GM23338 (cell line): ENCODE data around the gene S100A16. TPM values are rescaled to one million over a fixed set of nuclear protein-coding genes. Genes with fewer than 3 reads are reported as not detected.
"Not testable (repeated sequence)": the region's sequence is repeated elsewhere in the genome, so short reads cannot be mapped to it uniquely, and the experiment has no call there.

Source experiments
- ATAC-seq: fragments of 200-7000 bp; cut with Tn5 transposase; 3 replicates; pipeline ENCODE4 v1.9.1; 2020
- DNase-seq: peaks from one replicate; pipeline ENCODE4 v3.0.0-alpha.2; 2015; ENCODE audit warnings: low spot score
- H2AFZ ChIP-seq: fragments of 200-600 bp; sonication (generic); 2 replicates; pipeline ENCODE4 v1.8.0; 2016; ENCODE audit warnings: antibody characterized with exemption, mild to moderate bottlenecking, moderate library complexity
- H3F3A ChIP-seq: fragments of 200-600 bp; sonication (generic); replicated peaks from 2 replicates; pipeline ENCODE4 v1.8.0; 2017; ENCODE audit warnings: antibody characterized with exemption, mixed run types, low read depth
- H3K27ac ChIP-seq: fragments of 200-600 bp; sonication (generic); 2 replicates; pipeline ENCODE4 v1.6.1; 2016; ENCODE audit warnings: low read depth
- H3K27me3 ChIP-seq: fragments of 200-600 bp; sonication (generic); 2 replicates; pipeline ENCODE4 v1.8.0; 2016; ENCODE audit warnings: mild to moderate bottlenecking, mixed run types, moderate library complexity; ENCODE audit not compliant: insufficient read depth
- H3K36me3 ChIP-seq: fragments of 200-600 bp; sonication (generic); 2 replicates; pipeline ENCODE4 v1.8.0; 2016; ENCODE audit warnings: mild to moderate bottlenecking; ENCODE audit not compliant: insufficient read depth
- H3K4me1 ChIP-seq: fragments of 200-600 bp; sonication (generic); 2 replicates; pipeline ENCODE4 v1.8.0; 2016; ENCODE audit warnings: mild to moderate bottlenecking, moderate library complexity; ENCODE audit not compliant: insufficient read depth
- H3K4me2 ChIP-seq: fragments of 200-600 bp; sonication (generic); 2 replicates; pipeline ENCODE4 v1.7.1; 2017; ENCODE audit warnings: mixed run types
- H3K4me3 ChIP-seq: fragments of 200-600 bp; sonication (generic); 2 replicates; pipeline ENCODE4 v1.6.1; 2016; ENCODE audit warnings: mixed run types
- H3K79me2 ChIP-seq: fragments of 200-600 bp; sonication (generic); replicated peaks from 2 replicates; pipeline ENCODE4 v1.8.0; 2017; ENCODE audit warnings: mild to moderate bottlenecking; ENCODE audit not compliant: insufficient read depth
- H3K9me2 ChIP-seq: fragments of 200-600 bp; sonication (generic); 2 replicates; pipeline ENCODE4 v1.8.0; 2017; ENCODE audit not compliant: insufficient read depth
- H4K20me1 ChIP-seq: fragments of 200-600 bp; sonication (generic); replicated peaks from 2 replicates; pipeline ENCODE4 v1.8.0; 2017; ENCODE audit warnings: mild to moderate bottlenecking; ENCODE audit not compliant: insufficient read depth
- H3K27ac Mint-ChIP-seq: 2 replicates; pipeline ENCODE4 v1.8.0; 2020; ENCODE audit warnings: inconsistent platforms, mild to moderate bottlenecking, moderate library complexity, mixed read lengths
- H3K27me3 Mint-ChIP-seq: 3 replicates; pipeline ENCODE4 v1.8.0; 2022; ENCODE audit warnings: low read depth, mild to moderate bottlenecking, moderate library complexity, mixed read lengths, inconsistent platforms; ENCODE audit not compliant: insufficient read depth, poor library complexity
- H3K36me3 Mint-ChIP-seq: 3 replicates; pipeline ENCODE4 v1.8.0; 2021; ENCODE audit warnings: low read depth, mild to moderate bottlenecking, inconsistent platforms, moderate library complexity, mixed read lengths
- H3K4me1 Mint-ChIP-seq: 3 replicates; pipeline ENCODE4 v1.8.0; 2020; ENCODE audit warnings: mild to moderate bottlenecking, inconsistent platforms, mixed read lengths
- H3K4me3 Mint-ChIP-seq: 3 replicates; pipeline ENCODE4 v1.8.0; 2021; ENCODE audit warnings: moderate library complexity, mild to moderate bottlenecking, inconsistent platforms, mixed read lengths
- H3K9me3 Mint-ChIP-seq: 3 replicates; pipeline ENCODE4 v1.8.0; 2020; ENCODE audit warnings: moderate library complexity, mild to moderate bottlenecking, inconsistent platforms, mixed read lengths
- CREB1 ChIP-seq: fragments of 250-450 bp; sonication (Bioruptor Pico); IDR thresholded peaks from 2 replicates; pipeline ENCODE4 v1.5.0; 2020; ENCODE audit warnings: low read depth, mild to moderate bottlenecking, moderate library complexity
- EZH2 ChIP-seq: fragments of 200-600 bp; sonication (generic); IDR thresholded peaks from one replicate; pipeline ENCODE4 v1.8.0; 2017; ENCODE audit warnings: antibody characterized with exemption, mild to moderate bottlenecking, low read depth; ENCODE audit not compliant: unreplicated experiment
- EZH2phosphoT487 ChIP-seq: fragments of 200-600 bp; sonication (generic); IDR thresholded peaks from one replicate; pipeline ENCODE4 v1.8.1; 2018; ENCODE audit warnings: antibody characterized with exemption; ENCODE audit not compliant: unreplicated experiment
- JUNB ChIP-seq: IDR thresholded peaks from one replicate; pipeline ENCODE4 v1.6.1; 2016; ENCODE audit warnings: antibody characterized with exemption; ENCODE audit not compliant: unreplicated experiment
- NANOG ChIP-seq: IDR thresholded peaks from 2 replicates; pipeline ENCODE4 v1.6.1; 2016; ENCODE audit warnings: antibody characterized with exemption, borderline replicate concordance
- POLR2AphosphoS5 ChIP-seq: IDR thresholded peaks from 2 replicates; pipeline ENCODE4 v1.6.1; 2016; ENCODE audit warnings: antibody characterized with exemption, low read depth
- ZNF331 ChIP-seq: fragments of 250-450 bp; sonication (Bioruptor Pico); IDR thresholded peaks from 2 replicates; pipeline ENCODE4 v1.5.0; 2020; ENCODE audit warnings: low read depth, mild to moderate bottlenecking, moderate library complexity
- polyA plus RNA-seq: library from polyadenylated mRNA; unstranded; fragments of >200 nt; fragmentation: Nextera tagmentation; extraction: Ambion mirVana; gene quantifications from 2 replicates; pipeline ENCODE4 v1.2.1, GENCODE V29; 2016
- total RNA-seq: library from RNA; depleted of rRNA; stranded (reverse); fragments of >200 nt; shearing (Covaris generic); gene quantifications from 2 replicates; pipeline ENCODE4 v1.2.3, GENCODE V29; 2014
- TF ChIP-seq, protein P1 (sequence below), 2 experiments: fragments of 200-600 bp in 1 of 2; sonication (generic) in 1 of 2; conservative IDR thresholded peaks; 2 replicates each; pipeline versions ENCODE4 v1.5.1 to v1.6.1; 2016 to 2017; ENCODE audit warnings: antibody characterized with exemption in 2 of 2, low read depth in 2 of 2, mild to moderate bottlenecking in 2 of 2, moderate library complexity in 1 of 2
- TF ChIP-seq, protein P2 (sequence below): fragments of 250-450 bp; sonication (Bioruptor Pico); IDR thresholded peaks from 2 replicates; pipeline ENCODE4 v1.5.0; 2020; ENCODE audit warnings: mild to moderate bottlenecking, moderate library complexity
- TF ChIP-seq, protein P3 (sequence below): IDR thresholded peaks from one replicate; pipeline ENCODE4 v1.6.1; 2018; ENCODE audit warnings: antibody characterized with exemption; ENCODE audit not compliant: unreplicated experiment

S100A16 gene
- total and polyA plus RNA-seq, 2 experiments from 2014 or later: 13.0 to 20.4 TPM

DNA sequence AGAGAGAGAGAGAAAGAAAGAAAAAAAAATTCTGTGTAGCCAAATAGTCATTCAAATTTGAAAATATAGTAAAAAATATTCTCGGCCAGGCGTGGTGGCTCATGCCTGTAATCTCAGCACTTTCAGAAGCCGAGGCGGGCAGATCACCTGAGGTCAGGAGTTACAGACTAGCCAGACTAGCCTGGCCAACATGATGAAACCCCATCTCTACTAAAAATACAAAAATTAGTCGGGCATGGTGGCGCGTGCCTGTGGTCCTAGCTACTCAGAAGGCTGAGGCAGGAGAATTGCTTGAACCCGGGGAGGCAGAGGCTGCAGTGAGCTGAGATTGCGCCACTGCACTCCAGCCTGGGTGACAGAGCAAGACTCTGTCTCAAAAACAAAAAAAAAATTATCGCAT, 24.9 kb downstream of the S100A16 start:
- not testable (repeated sequence) for H3K4me3 ChIP-seq, H3K4me3 Mint-ChIP-seq, H3K9me2 ChIP-seq, H3K9me3 Mint-ChIP-seq, DNase-seq, H4K20me1 ChIP-seq, H3K4me1 ChIP-seq, H3K36me3 Mint-ChIP-seq, H3K4me2 ChIP-seq, H3K27me3 Mint-ChIP-seq, ATAC-seq, H3K27me3 ChIP-seq, H3F3A ChIP-seq, H3K27ac Mint-ChIP-seq, H3K79me2 ChIP-seq, H3K36me3 ChIP-seq, H3K27ac ChIP-seq
- 0 out of 2 replicates have a peak overlapping the region, but pooled peaks have one; percentile 60 for H2AFZ ChIP-seq
- peaks cover 12% of the 10 kb centered on the region for H3K4me1 Mint-ChIP-seq

DNA sequence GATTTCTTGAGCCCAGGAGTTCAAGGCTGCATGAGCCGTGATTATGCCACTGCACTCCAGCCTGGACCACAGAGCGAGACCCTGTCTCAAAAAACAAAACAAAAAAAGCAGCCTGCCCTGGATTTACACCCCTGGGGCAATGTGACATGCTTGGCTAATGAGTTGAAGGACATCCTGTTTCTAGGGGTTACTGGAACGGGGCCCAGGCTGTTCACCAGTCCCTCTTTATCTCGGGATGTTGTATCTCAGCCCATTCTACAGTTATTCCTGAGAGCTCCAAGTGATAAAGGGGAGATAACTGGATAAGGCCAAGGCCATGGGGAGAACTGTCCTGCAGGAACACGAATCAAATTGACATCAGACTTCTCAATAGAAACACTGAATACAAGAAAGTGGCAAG, 25.6 kb downstream of the S100A16 start:
- Histone ChIP-seq H3K36me3 (no peaks in the 10 kb centered on the region), H3K27ac (no peak overlapping the region), H3K4me3 (no peak overlapping the region), H3K4me2 (no peak overlapping the region), H3K9me2 (no peaks in the 10 kb centered on the region), H3F3A (no peaks in the 10 kb centered on the region), H4K20me1 (no peaks in the 10 kb centered on the region), H3K27me3 (no peaks in the 10 kb centered on the region), H3K79me2 (no peaks in the 10 kb centered on the region), H3K4me1 (peaks cover 6% of the 10 kb centered on the region; the same call in 1 of the 2 replicates), H2AFZ (0 out of 2 replicates have a peak overlapping the region, but pooled peaks have one; percentile 52)
- Mint-ChIP-seq H3K4me3 (no peak overlapping the region), H3K9me3 (no peaks in the 10 kb centered on the region), H3K4me1 (peaks cover 8% of the 10 kb centered on the region; the same call in 2 of the 3 replicates), H3K27ac (no peak overlapping the region), H3K27me3 (peaks cover 9% of the 10 kb centered on the region), H3K36me3 (no peaks in the 10 kb centered on the region)
- ATAC-seq: no peak
- no peak for DNase-seq
- TF ChIP-seq, protein P1, sequence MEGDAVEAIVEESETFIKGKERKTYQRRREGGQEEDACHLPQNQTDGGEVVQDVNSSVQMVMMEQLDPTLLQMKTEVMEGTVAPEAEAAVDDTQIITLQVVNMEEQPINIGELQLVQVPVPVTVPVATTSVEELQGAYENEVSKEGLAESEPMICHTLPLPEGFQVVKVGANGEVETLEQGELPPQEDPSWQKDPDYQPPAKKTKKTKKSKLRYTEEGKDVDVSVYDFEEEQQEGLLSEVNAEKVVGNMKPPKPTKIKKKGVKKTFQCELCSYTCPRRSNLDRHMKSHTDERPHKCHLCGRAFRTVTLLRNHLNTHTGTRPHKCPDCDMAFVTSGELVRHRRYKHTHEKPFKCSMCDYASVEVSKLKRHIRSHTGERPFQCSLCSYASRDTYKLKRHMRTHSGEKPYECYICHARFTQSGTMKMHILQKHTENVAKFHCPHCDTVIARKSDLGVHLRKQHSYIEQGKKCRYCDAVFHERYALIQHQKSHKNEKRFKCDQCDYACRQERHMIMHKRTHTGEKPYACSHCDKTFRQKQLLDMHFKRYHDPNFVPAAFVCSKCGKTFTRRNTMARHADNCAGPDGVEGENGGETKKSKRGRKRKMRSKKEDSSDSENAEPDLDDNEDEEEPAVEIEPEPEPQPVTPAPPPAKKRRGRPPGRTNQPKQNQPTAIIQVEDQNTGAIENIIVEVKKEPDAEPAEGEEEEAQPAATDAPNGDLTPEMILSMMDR (conservative IDR thresholded peaks at IDR 0.05; ENCODE audit: low read depth in 2 of 2): no peak
- TF ChIP-seq, protein P2, sequence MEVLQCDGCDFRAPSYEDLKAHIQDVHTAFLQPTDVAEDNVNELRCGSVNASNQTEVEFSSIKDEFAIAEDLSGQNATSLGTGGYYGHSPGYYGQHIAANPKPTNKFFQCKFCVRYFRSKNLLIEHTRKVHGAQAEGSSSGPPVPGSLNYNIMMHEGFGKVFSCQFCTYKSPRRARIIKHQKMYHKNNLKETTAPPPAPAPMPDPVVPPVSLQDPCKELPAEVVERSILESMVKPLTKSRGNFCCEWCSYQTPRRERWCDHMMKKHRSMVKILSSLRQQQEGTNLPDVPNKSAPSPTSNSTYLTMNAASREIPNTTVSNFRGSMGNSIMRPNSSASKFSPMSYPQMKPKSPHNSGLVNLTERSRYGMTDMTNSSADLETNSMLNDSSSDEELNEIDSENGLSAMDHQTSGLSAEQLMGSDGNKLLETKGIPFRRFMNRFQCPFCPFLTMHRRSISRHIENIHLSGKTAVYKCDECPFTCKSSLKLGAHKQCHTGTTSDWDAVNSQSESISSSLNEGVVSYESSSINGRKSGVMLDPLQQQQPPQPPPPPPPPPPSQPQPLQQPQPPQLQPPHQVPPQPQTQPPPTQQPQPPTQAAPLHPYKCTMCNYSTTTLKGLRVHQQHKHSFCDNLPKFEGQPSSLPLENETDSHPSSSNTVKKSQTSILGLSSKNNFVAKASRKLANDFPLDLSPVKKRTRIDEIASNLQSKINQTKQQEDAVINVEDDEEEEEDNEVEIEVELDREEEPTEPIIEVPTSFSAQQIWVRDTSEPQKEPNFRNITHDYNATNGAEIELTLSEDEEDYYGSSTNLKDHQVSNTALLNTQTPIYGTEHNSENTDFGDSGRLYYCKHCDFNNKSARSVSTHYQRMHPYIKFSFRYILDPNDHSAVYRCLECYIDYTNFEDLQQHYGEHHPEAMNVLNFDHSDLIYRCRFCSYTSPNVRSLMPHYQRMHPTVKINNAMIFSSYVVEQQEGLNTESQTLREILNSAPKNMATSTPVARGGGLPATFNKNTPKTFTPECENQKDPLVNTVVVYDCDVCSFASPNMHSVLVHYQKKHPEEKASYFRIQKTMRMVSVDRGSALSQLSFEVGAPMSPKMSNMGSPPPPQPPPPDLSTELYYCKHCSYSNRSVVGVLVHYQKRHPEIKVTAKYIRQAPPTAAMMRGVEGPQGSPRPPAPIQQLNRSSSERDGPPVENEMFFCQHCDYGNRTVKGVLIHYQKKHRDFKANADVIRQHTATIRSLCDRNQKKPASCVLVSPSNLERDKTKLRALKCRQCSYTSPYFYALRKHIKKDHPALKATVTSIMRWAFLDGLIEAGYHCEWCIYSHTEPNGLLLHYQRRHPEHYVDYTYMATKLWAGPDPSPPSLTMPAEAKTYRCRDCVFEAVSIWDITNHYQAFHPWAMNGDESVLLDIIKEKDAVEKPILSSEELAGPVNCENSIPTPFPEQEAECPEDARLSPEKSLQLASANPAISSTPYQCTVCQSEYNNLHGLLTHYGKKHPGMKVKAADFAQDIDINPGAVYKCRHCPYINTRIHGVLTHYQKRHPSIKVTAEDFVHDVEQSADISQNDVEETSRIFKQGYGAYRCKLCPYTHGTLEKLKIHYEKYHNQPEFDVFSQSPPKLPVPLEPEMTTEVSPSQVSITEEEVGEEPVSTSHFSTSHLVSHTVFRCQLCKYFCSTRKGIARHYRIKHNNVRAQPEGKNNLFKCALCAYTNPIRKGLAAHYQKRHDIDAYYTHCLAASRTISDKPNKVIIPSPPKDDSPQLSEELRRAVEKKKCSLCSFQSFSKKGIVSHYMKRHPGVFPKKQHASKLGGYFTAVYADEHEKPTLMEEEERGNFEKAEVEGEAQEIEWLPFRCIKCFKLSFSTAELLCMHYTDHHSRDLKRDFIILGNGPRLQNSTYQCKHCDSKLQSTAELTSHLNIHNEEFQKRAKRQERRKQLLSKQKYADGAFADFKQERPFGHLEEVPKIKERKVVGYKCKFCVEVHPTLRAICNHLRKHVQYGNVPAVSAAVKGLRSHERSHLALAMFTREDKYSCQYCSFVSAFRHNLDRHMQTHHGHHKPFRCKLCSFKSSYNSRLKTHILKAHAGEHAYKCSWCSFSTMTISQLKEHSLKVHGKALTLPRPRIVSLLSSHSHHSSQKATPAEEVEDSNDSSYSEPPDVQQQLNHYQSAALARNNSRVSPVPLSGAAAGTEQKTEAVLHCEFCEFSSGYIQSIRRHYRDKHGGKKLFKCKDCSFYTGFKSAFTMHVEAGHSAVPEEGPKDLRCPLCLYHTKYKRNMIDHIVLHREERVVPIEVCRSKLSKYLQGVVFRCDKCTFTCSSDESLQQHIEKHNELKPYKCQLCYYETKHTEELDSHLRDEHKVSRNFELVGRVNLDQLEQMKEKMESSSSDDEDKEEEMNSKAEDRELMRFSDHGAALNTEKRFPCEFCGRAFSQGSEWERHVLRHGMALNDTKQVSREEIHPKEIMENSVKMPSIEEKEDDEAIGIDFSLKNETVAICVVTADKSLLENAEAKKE: no peak
- TF ChIP-seq, protein P3, sequence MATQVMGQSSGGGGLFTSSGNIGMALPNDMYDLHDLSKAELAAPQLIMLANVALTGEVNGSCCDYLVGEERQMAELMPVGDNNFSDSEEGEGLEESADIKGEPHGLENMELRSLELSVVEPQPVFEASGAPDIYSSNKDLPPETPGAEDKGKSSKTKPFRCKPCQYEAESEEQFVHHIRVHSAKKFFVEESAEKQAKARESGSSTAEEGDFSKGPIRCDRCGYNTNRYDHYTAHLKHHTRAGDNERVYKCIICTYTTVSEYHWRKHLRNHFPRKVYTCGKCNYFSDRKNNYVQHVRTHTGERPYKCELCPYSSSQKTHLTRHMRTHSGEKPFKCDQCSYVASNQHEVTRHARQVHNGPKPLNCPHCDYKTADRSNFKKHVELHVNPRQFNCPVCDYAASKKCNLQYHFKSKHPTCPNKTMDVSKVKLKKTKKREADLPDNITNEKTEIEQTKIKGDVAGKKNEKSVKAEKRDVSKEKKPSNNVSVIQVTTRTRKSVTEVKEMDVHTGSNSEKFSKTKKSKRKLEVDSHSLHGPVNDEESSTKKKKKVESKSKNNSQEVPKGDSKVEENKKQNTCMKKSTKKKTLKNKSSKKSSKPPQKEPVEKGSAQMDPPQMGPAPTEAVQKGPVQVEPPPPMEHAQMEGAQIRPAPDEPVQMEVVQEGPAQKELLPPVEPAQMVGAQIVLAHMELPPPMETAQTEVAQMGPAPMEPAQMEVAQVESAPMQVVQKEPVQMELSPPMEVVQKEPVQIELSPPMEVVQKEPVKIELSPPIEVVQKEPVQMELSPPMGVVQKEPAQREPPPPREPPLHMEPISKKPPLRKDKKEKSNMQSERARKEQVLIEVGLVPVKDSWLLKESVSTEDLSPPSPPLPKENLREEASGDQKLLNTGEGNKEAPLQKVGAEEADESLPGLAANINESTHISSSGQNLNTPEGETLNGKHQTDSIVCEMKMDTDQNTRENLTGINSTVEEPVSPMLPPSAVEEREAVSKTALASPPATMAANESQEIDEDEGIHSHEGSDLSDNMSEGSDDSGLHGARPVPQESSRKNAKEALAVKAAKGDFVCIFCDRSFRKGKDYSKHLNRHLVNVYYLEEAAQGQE: no peak
- no peak for TF ChIP-seq EZH2
- TF ChIP-seq POLR2AphosphoS5: no peak
- no peak for TF ChIP-seq NANOG
- TF ChIP-seq CREB1 (CRISPR knock-in tag): no peak
- TF ChIP-seq EZH2phosphoT487: no peak
- no peak for TF ChIP-seq ZNF331
- TF ChIP-seq JUNB: no peak
